H1 (cell line): Measurements from ENCODE around the gene FLRT2. TPM values are rescaled to one million over a fixed set of nuclear protein-coding genes. Genes with fewer than 3 reads are reported as not detected.

Experiments
- CTCF ChIA-PET: fragments of 300-600 bp; sonication (Branson Sonifier 250); formaldehyde crosslinking; loops from one replicate; lab custom pipeline; 2021; ENCODE audit not compliant: partially characterized antibody; lab: Charles Lee
- POLR2A ChIA-PET: fragments of 300-600 bp; sonication (Branson Sonifier 250); formaldehyde crosslinking; loops from one replicate; lab custom pipeline; 2021; ENCODE audit warnings: inconsistent platforms; ENCODE audit not compliant: partially characterized antibody; lab: Charles Lee
- DNase-seq, 2 experiments: peaks; one replicate each; pipeline versions ENCODE4 v3.0.0 to v3.0.0-alpha.2; 2010 to 2022; ENCODE audit warnings: low spot score in 2 of 2, low read depth in 1 of 2, mixed read lengths in 1 of 2
- FAIRE-seq: peaks from 2 replicates; lab custom pipeline; 2011; peaks lifted over from hg19 to GRCh38; lab: Jason Lieb, UNC
- H2AFZ ChIP-seq: 2 replicates; pipeline ENCODE4 v1.8.1; 2012; ENCODE audit warnings: low read length, inconsistent platforms
- H2AK5ac ChIP-seq: 2 replicates; pipeline ENCODE4 v1.6.1; 2013; ENCODE audit warnings: low read depth, low read length
- H2BK120ac ChIP-seq: replicated peaks from 2 replicates; pipeline ENCODE3; 2013; ENCODE audit warnings: low read depth, low read length, inconsistent platforms
- H2BK12ac ChIP-seq: 2 replicates; pipeline ENCODE4 v1.6.1; 2013; ENCODE audit warnings: low read depth, low read length
- H2BK15ac ChIP-seq: 2 replicates; pipeline ENCODE4 v1.6.1; 2013; ENCODE audit warnings: low read length
- H2BK20ac ChIP-seq: 2 replicates; pipeline ENCODE4 v1.6.1; 2013; ENCODE audit warnings: low read length
- H2BK5ac ChIP-seq: 2 replicates; pipeline ENCODE4 v1.6.1; 2013; ENCODE audit warnings: low read depth, low read length
- H3K14ac ChIP-seq: 2 replicates; pipeline ENCODE4 v1.6.1; 2013; ENCODE audit warnings: inconsistent platforms; ENCODE audit not compliant: insufficient read length
- H3K18ac ChIP-seq: 2 replicates; pipeline ENCODE4 v1.6.1; 2013; ENCODE audit warnings: low read length; ENCODE audit errors: extremely low read depth
- H3K23ac ChIP-seq: 2 replicates; pipeline ENCODE4 v1.6.1; 2013; ENCODE audit warnings: inconsistent platforms; ENCODE audit not compliant: insufficient read length
- H3K23me2 ChIP-seq: 2 replicates; pipeline ENCODE4 v1.6.1; 2013; ENCODE audit warnings: low read depth, low read length
- H3K27ac ChIP-seq: 2 replicates; pipeline ENCODE4 v1.6.1; 2011; ENCODE audit warnings: low read depth, low read length, inconsistent platforms
- H3K27me3 ChIP-seq, 4 experiments: replicated peaks in 1 of 4; 1 replicate in 1 of 4; 2 replicates in 3 of 4; pipeline versions ENCODE4 v1.6.1 to v1.8.1; 2011 to 2013; ENCODE audit warnings: low read length in 3 of 4, mild to moderate bottlenecking in 3 of 4, inconsistent platforms in 2 of 4, mixed read lengths in 2 of 4, moderate library complexity in 1 of 4; ENCODE audit not compliant: control insufficient read depth in 3 of 4, insufficient read depth in 3 of 4; ENCODE audit errors: extremely low read depth in 1 of 4
- H3K36me3 ChIP-seq, 4 experiments: 2 replicates each; pipeline versions ENCODE4 v1.6.1 to v1.8.1; 2011 to 2013; ENCODE audit warnings: mild to moderate bottlenecking in 4 of 4, low read length in 3 of 4, moderate library complexity in 2 of 4, control low read depth in 1 of 4, inconsistent platforms in 1 of 4; ENCODE audit not compliant: insufficient read depth in 4 of 4, control insufficient read depth in 2 of 4
- H3K4ac ChIP-seq: replicated peaks from 2 replicates; pipeline ENCODE3; 2013; ENCODE audit warnings: low read length, low read depth, mixed read lengths, inconsistent platforms; ENCODE audit not compliant: insufficient read length
- H3K4me1 ChIP-seq, 4 experiments: replicated peaks in 1 of 4; 1 replicate in 1 of 4; 2 replicates in 3 of 4; pipeline versions ENCODE4 v1.6.1 to v1.8.1; 2011 to 2013; ENCODE audit warnings: low read length in 3 of 4, inconsistent platforms in 2 of 4, mixed read lengths in 1 of 4; ENCODE audit not compliant: insufficient read depth in 4 of 4, control insufficient read depth in 3 of 4
- H3K4me2 ChIP-seq, 2 experiments: 2 replicates each; pipeline versions ENCODE4 v1.6.1 to v1.8.1; 2011 to 2013; ENCODE audit warnings: low read depth in 2 of 2, low read length in 2 of 2, control low read depth in 1 of 2, inconsistent platforms in 1 of 2, mild to moderate bottlenecking in 1 of 2; ENCODE audit not compliant: insufficient read depth in 1 of 2
- H3K4me3 ChIP-seq, 4 experiments: fragments of 200-600, 300-600 bp in 1 of 4; sonication (generic), shearing (Covaris generic), sonication (Bioruptor Twin) in 1 of 4; 2 replicates each; pipeline versions ENCODE4 v1.5.1 to v1.8.1; 2011 to 2016; ENCODE audit warnings: low read length in 4 of 4, low read depth in 3 of 4, control low read depth in 2 of 4, inconsistent platforms in 2 of 4, mild to moderate bottlenecking in 2 of 4, mixed read lengths in 1 of 4, moderate library complexity in 1 of 4; ENCODE audit not compliant: insufficient read depth in 2 of 4; ENCODE audit errors: extremely low read depth in 1 of 4
- H3K56ac ChIP-seq: replicated peaks from 2 replicates; pipeline ENCODE3; 2013; ENCODE audit warnings: low read depth, mild to moderate bottlenecking, mixed read lengths, low read length, inconsistent platforms; ENCODE audit not compliant: insufficient read length
- H3K79me1 ChIP-seq: 2 replicates; pipeline ENCODE4 v1.6.1; 2013; ENCODE audit warnings: low read depth, low read length, control low read depth
- H3K79me2 ChIP-seq, 2 experiments: 2 replicates each; pipeline versions ENCODE4 v1.6.1 to v1.8.1; 2012 to 2013; ENCODE audit warnings: low read length in 2 of 2, mild to moderate bottlenecking in 2 of 2, inconsistent platforms in 1 of 2; ENCODE audit not compliant: insufficient read depth in 2 of 2, control insufficient read depth in 1 of 2
- H3K9ac ChIP-seq, 4 experiments: replicated peaks in 1 of 4; 1 replicate in 1 of 4; 2 replicates in 3 of 4; pipeline versions ENCODE4 v1.6.1 to v1.8.1; 2011 to 2013; ENCODE audit warnings: low read depth in 3 of 4, low read length in 3 of 4, control low read depth in 2 of 4, mild to moderate bottlenecking in 2 of 4, moderate library complexity in 2 of 4, inconsistent platforms in 1 of 4; ENCODE audit errors: extremely low read depth in 1 of 4
- H3K9me3 ChIP-seq, 2 experiments: 2 replicates each; pipeline versions ENCODE4 v1.6.1 to v1.8.1; 2012 to 2013; ENCODE audit warnings: mild to moderate bottlenecking in 2 of 2, moderate library complexity in 2 of 2, control low read depth in 1 of 2, inconsistent platforms in 1 of 2, low read depth in 1 of 2, low read length in 1 of 2, mixed read lengths in 1 of 2; ENCODE audit not compliant: insufficient read depth in 2 of 2
- H4K20me1 ChIP-seq, 2 experiments: replicated peaks in 1 of 2; 2 replicates each; pipeline versions ENCODE3 to v1.8.1; 2011 to 2013; ENCODE audit warnings: inconsistent platforms in 2 of 2, low read length in 2 of 2, mild to moderate bottlenecking in 1 of 2; ENCODE audit not compliant: insufficient read depth in 2 of 2, control insufficient read depth in 1 of 2
- H4K5ac ChIP-seq: 2 replicates; pipeline ENCODE4 v1.6.1; 2013; ENCODE audit warnings: low read length, low read depth, mixed read lengths, inconsistent platforms; ENCODE audit not compliant: insufficient read length
- H4K8ac ChIP-seq: 2 replicates; pipeline ENCODE4 v1.8.0; 2013; ENCODE audit warnings: mild to moderate bottlenecking, moderate library complexity, low read length, inconsistent platforms; ENCODE audit not compliant: insufficient read depth; ENCODE audit errors: extremely low read depth
- H4K91ac ChIP-seq: replicated peaks from 2 replicates; pipeline ENCODE3; 2013; ENCODE audit warnings: low read length, mixed read lengths, inconsistent platforms; ENCODE audit not compliant: insufficient read length
- ATF3 ChIP-seq: IDR thresholded peaks from 2 replicates; pipeline ENCODE4 v1.6.1; 2011; ENCODE audit warnings: low read depth, mild to moderate bottlenecking, low read length; ENCODE audit not compliant: insufficient read depth
- EZH2 ChIP-seq: fragments of 200-600 bp; sonication (generic); IDR thresholded peaks from 2 replicates; pipeline ENCODE4 v1.7.1; 2012; ENCODE audit warnings: low read depth, mild to moderate bottlenecking, moderate library complexity, low read length, inconsistent platforms; ENCODE audit not compliant: severe bottlenecking
- HDAC2 ChIP-seq, 2 experiments: fragments of 300-600 bp in 1 of 2; sonication (generic) in 1 of 2; IDR thresholded peaks; 2 replicates each; pipeline ENCODE4 v1.6.1; 2011 to 2012; ENCODE audit warnings: low read depth in 2 of 2, low read length in 2 of 2, mild to moderate bottlenecking in 2 of 2, moderate library complexity in 2 of 2, borderline replicate concordance in 1 of 2, inconsistent platforms in 1 of 2
- MAFK ChIP-seq: IDR thresholded peaks from 2 replicates; pipeline ENCODE4 v1.6.1; 2012; ENCODE audit warnings: low read depth, mild to moderate bottlenecking, improper control_type of control experiment, low read length
- POU5F1 ChIP-seq: IDR thresholded peaks from 2 replicates; pipeline ENCODE4 v1.6.1; 2011; ENCODE audit warnings: low read depth, mild to moderate bottlenecking, low read length, moderate library complexity
- TAF7 ChIP-seq: optimal IDR thresholded peaks from 2 replicates; pipeline ENCODE3; 2011; ENCODE audit warnings: low read depth, mild to moderate bottlenecking, inconsistent platforms, low read length, moderate library complexity, borderline replicate concordance
- WGBS, 2 experiments: shearing (Covaris generic) in 1 of 2; methylation state at CpG; one replicate each; pipeline versions ENCODE4 v1.1.6 to v1.1.7; 2013 to 2015; ENCODE audit warnings: low lambda C conversion rate in 2 of 2, mixed read lengths in 2 of 2, inconsistent platforms in 1 of 2, low coverage in 1 of 2, missing lambda C conversion rate in 1 of 2; ENCODE audit not compliant: insufficient replicate concordance in 2 of 2, insufficient coverage in 1 of 2, insufficient read length in 1 of 2; ENCODE audit errors: extremely low coverage in 1 of 2, missing lambda C conversion rate in 1 of 2; 5-methylcytosine and 5-hydroxymethylcytosine counted together
- long read RNA-seq, 2 experiments: library from RNA in 1 of 2; library from capped mRNA in 1 of 2; stranded (forward); transcript quantifications; one replicate each; pipeline ENCODE4 v2.0.0, GENCODE V29; 2021; ENCODE audit warnings: inconsistent platforms in 1 of 2
- polyA minus RNA-seq, 3 experiments: library from RNA; depleted of rRNA, polyadenylated mRNA; stranded (reverse); fragments of >200 nt; gene quantifications; 1 replicate in 2 of 3; 2 replicates in 1 of 3; pipeline ENCODE4 v1.2.3, GENCODE V29; 2011
- polyA plus RNA-seq, 7 experiments: library from polyadenylated mRNA; depleted of rRNA in 3 of 7; stranded (reverse) in 5 of 7; unstranded in 2 of 7; fragments of >200 nt in 5 of 7; fragments of 200-250 nt in 2 of 7; gene quantifications; 1 replicate in 5 of 7; 2 replicates in 1 of 7; 4 replicates in 1 of 7; pipeline versions ENCODE4 v1.2.1 to v1.2.3, GENCODE V29; 2011 to 2013; ENCODE audit warnings: missing spikeins in 2 of 7, mixed read lengths in 2 of 7
- total RNA-seq: library from RNA; stranded (reverse); fragmentation: NEBNext Ultra II Directional; extraction: Animal tissue kit (Norgen Biotek cat#: 25700); gene quantifications from 2 replicates; pipeline ENCODE4 v1.2.1, GENCODE V29; 2021

Gene FLRT2
- 6.7 and 6.9 TPM in 2 replicates for total RNA-seq
- polyA plus RNA-seq (2011; rRNA removed) = 2.4 and 2.6 TPM in 2 replicates
- 2.7 TPM for polyA plus RNA-seq (2011; cell fraction: cytosol; rRNA removed)
- 4.6 TPM for polyA plus RNA-seq (2011; cell fraction: nucleus; rRNA removed)
- polyA plus RNA-seq (2012, experiment 1 of 2) = 2.6 to 6.2 TPM (median 4.1 TPM) in 4 replicates
- polyA plus RNA-seq (2012, experiment 2 of 2) = 0.37 TPM
- polyA plus RNA-seq (2013, experiment 1 of 2) = 2.9 TPM
- polyA plus RNA-seq (2013, experiment 2 of 2) = 2.7 TPM
- 10.1 and 14.3 TPM in 2 replicates for polyA minus RNA-seq (2011; rRNA and poly(A)+ RNA removed)
- 4.2 TPM for polyA minus RNA-seq (2011; cell fraction: cytosol; rRNA and poly(A)+ RNA removed)
- polyA minus RNA-seq (2011; cell fraction: nucleus; rRNA and poly(A)+ RNA removed) = 14.5 TPM
- long read RNA-seq, experiment 1, partial matches to known transcripts = 0 of 4 reads
- long read RNA-seq, experiment 1, other reads (novel, unspliced or antisense) = 4 of 4 reads
- long read RNA-seq, experiment 2, partial matches to known transcripts = 0 of 1 reads
- long read RNA-seq, experiment 2, other reads (novel, unspliced or antisense) = 1 of 1 reads

GRCh38 chr14:85529803-85530574, at the start of gene FLRT2:
FLRT2 (plus strand) TSS chr14:85530144; CDS start chr14:85621515, 91,371 bp downstream.
- WGBS, 2 experiments = 3% methylated on average over 39 of the region's 57 CpGs; no CpG with 5 or more reads in 1 of the 2 experiments
- H3K18ac ChIP-seq = peak within 1 kb of the TSS; percentile 4; the same call in 1 of the 2 replicates
- peak within 1 kb of the TSS; percentile 53; the same call in 1 of the 2 replicates for H2BK12ac ChIP-seq
- H3K9ac ChIP-seq = no peak within 1 kb of the TSS; a peak in 2 of 7 replicates
- H3K56ac ChIP-seq = peak within 1 kb of the TSS; percentile 52
- no peak within 1 kb of the TSS for H3K14ac ChIP-seq
- peaks cover 27 to 60% (median 52%) of the 10 kb centered on the region in 4 experiments for H3K27me3 ChIP-seq
- no peak within 1 kb of the TSS for H4K91ac ChIP-seq
- H4K8ac ChIP-seq = peak within 1 kb of the TSS; percentile 57
- peak within 1 kb of the TSS; percentile 94 to 99 for H3K4me2 ChIP-seq
- CTCF ChIA-PET = interaction anchor here (1.0 to 2.1 kb wide), 6 partner anchors 37 to 528 kb away, joined by 3 to 9 read pairs (median 4); no protein-coding TSS in a partner anchor
- H4K5ac ChIP-seq = no peak within 1 kb of the TSS
- no peaks in the 10 kb centered on the region for H3K79me2 ChIP-seq
- H3K9me3 ChIP-seq = no peaks in the 10 kb centered on the region
- H3K4me1 ChIP-seq = peaks cover 9 to 34% (median 11%) of the 10 kb centered on the region in 4 experiments
- DNase-seq (peak in 1 of 2 experiments; percentile 77), FAIRE-seq (no peak)
- no peak within 1 kb of the TSS for H2BK120ac ChIP-seq
- H3K4me3 ChIP-seq = peak within 1 kb of the TSS; percentile 62 to 76 (median 68)
- no peaks in the 10 kb centered on the region for H3K36me3 ChIP-seq
- 0 out of 2 replicates have a peak within 1 kb of the TSS, but pooled peaks have one; percentile 48 for H2BK20ac ChIP-seq
- H3K23ac ChIP-seq = no peak within 1 kb of the TSS
- peak within 1 kb of the TSS; percentile 1; the same call in 1 of the 2 replicates for H2BK15ac ChIP-seq
- no peaks in the 10 kb centered on the region for H3K79me1 ChIP-seq
- H3K4ac ChIP-seq = no peak within 1 kb of the TSS
- peaks cover 2 to 3% of the 10 kb centered on the region in 2 experiments for H4K20me1 ChIP-seq
- peak within 1 kb of the TSS; percentile 97 for H2AFZ ChIP-seq
- POLR2A ChIA-PET = interaction anchor here (0.9 kb wide), 1 partner anchor 48 kb away, joined by 3 read pairs; no protein-coding TSS in a partner anchor
- H2BK5ac ChIP-seq = 0 out of 2 replicates have a peak within 1 kb of the TSS, but pooled peaks have one; percentile 72
- no peak within 1 kb of the TSS for H3K27ac ChIP-seq
- no peak within 1 kb of the TSS for H2AK5ac ChIP-seq
- peaks cover 46% of the 10 kb centered on the region for H3K23me2 ChIP-seq
- TF ChIP-seq ATF3 (no peak), TAF7 (no peak), EZH2 (peak; percentile 23), POU5F1 (no peak), HDAC2 (IDR thresholded peaks at IDR 0.05; ENCODE audit: borderline replicate concordance in 1 of 2, low read depth in 2 of 2, low read length in 2 of 2) (peak in 1 of 2 experiments; percentile 45; a peak in 1 of 4 replicates), MAFK (no peak)
